GM12873 (cell line): Measurements from ENCODE around the gene FRRS1L.

Experiments
- CTCF ChIP-seq: IDR thresholded peaks from 2 replicates; pipeline ENCODE4 v1.5.1; 2012; ENCODE audit warnings: low read depth, mild to moderate bottlenecking, moderate library complexity, low read length, control low read depth; ENCODE audit not compliant: insufficient read depth; ENCODE audit errors: missing control alignments

FRRS1L gene

GRCh38 chr9:109129470-109130197, 37.4 kb downstream of the FRRS1L start:
- no peak for TF ChIP-seq CTCF

- TF ChIP-seq CTCF = no peak
Observed at GRCh38 chr9:109124121-109124520, 42.9 kb downstream of the FRRS1L start.

DNA sequence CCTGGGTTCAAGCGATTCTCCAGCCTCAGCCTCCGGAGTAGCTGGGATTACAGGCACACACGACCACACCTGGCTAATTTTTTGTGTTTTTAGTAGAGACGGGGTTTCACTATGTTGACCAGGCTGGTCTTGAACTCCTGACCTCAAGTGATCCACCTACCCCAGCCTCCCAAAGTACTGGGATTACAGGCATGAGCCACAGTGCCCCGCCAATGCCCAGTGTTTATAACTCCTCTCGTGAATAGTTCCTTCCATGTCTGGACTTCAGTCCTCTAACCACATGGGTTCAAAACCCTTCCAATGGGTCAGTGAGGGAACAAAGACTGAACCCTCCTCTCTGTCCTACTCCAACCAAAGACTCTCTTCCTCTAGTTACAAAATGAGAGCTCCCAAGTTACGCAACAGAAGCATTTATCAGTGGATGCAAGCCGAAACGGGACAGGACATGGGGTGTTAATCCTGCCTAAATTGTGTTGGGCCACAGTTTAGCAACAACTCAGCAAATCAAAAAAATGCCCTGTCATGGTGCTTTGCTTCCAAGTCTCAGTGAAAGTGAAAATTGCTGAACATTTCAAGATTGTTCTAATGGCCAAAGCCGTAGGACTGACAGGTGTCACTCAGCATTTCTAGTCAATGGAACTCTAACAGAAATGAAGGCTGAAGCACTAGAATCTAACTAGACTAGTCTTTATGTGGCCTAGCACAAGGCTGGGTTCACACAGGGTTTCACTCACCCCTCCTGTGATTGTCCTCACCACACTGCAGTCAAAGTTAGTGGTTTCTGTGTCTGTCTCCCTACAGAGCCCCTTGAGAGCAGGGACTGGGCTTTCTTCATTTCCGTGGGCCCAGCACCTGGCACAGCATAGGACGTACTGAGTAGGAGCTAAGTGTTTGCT, 44.1 kb downstream of the FRRS1L start:
- no peak for TF ChIP-seq CTCF

DNA sequence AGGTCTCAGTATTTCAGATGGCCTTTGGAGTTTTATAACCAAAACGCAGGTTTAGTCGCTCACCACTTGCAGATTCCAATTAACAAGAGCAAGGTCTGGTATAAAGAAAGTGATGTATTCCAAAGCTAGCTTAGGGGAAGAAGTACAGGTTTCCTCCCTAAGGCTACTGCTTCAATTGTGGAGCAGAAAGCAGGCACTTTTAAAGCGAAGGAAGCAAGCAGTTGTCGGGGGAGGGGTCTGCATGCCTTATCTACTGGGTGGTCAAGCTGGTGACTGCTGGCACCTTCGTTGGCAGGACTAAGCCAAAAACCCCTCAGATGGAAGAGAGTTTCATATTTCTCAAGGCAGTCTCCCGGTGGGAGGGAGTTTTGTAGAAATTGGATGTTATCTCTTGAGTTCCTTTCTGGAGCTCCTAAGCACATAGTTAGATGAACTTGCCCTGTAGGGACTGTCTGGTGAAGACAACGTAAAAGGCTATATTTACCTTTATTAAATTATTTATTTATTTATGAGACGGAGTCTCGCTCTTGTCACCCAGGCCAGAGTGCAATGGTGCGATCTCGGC, 45.7 kb downstream of the FRRS1L start:
- TF ChIP-seq CTCF = no peak

- no peak for TF ChIP-seq CTCF
Observed at GRCh38 chr9:109120204-109120789, 46.8 kb downstream of the FRRS1L start.

DNA sequence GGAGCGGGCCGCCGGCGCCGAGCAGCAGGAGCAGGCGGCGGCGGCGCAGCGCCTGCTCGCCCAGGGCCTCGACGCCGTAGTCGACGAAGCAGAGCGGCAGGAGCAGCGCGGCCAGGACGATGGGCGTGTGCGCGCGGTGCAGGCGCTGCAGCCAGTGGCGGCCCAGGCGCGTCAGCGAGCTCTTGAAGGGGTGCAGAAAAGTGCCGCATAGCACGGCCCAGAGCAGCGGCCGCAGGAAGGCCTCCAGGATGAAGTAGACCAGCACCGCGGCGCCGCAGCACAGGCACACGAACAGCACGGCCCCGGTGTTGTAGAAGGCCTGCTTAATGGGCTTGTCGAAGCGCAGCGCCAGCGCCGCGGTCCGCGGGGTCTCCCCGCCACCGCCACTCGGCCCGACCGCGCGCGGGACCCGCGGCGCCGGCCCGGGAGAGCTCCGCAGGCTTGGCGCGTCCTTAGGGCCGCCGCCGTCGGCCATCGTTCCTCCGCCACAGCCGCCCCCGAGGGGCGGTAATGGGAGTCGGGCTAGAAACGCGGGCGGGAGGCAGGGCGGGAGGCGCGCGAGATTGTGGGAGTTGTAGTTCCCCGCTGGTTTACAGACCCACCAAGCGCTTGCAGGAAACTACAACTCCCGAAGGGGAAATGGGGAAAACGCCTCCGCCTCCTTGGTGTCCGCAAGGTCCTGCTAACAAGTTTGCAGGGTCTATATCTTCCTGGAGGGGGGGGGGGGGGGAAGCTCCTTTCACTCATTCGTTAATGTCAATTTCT, 47.4 kb downstream of the FRRS1L start, which contains the start of gene TMEM245:
Gene TMEM245, minus strand, starts transcription at position 509 of the 765 bp plus-strand sequence. Its CDS starts 34 bp downstream, at position 475.
- no peak for TF ChIP-seq CTCF
